Prostate gland (tissue), 2 donors: ENCODE results near the gene OAS2.

ENCODE experiments used
- POLR2A ChIP-seq: fragments of 450-650 bp; IDR thresholded peaks from one replicate; pipeline ENCODE4 v1.6.1; 2016; ENCODE audit warnings: antibody characterized with exemption, mild to moderate bottlenecking
- POLR2AphosphoS5 ChIP-seq: sonication (generic); formaldehyde crosslinking; IDR thresholded peaks from one replicate; pipeline ENCODE4 v1.6.1; 2017; ENCODE audit warnings: antibody characterized with exemption
- TF ChIP-seq, protein P1 (sequence below), 4 experiments: fragments of 200-600 bp in 2 of 4; fragments of 450-650 bp in 2 of 4; sonication (generic) in 2 of 4; IDR thresholded peaks; 1 replicate in 3 of 4; 2 replicates in 1 of 4; pipeline ENCODE4 v1.5.1; 2016 to 2019; ENCODE audit warnings: antibody characterized with exemption in 4 of 4, mild to moderate bottlenecking in 2 of 4, moderate library complexity in 2 of 4

DNA sequence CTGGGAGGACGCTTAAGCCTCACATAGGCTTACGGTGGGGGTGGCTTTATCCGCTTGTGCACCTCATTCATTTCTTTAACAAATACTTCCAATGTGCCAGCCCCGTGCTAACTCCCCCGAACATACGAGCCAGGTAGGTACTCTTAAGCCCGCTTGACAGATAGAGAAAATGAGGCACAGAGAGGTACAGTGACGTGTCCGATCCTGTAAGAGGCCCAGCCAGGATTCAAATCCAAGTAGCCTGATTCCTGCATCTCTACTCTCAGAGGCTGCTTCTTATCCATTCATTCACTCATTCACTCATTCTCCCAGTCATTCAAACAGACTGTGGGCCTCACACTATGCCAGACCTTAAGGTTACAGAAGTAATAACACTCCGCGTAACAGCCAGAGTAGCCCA, 39.6 kb upstream of the OAS2 start:
- TF ChIP-seq, protein P1, sequence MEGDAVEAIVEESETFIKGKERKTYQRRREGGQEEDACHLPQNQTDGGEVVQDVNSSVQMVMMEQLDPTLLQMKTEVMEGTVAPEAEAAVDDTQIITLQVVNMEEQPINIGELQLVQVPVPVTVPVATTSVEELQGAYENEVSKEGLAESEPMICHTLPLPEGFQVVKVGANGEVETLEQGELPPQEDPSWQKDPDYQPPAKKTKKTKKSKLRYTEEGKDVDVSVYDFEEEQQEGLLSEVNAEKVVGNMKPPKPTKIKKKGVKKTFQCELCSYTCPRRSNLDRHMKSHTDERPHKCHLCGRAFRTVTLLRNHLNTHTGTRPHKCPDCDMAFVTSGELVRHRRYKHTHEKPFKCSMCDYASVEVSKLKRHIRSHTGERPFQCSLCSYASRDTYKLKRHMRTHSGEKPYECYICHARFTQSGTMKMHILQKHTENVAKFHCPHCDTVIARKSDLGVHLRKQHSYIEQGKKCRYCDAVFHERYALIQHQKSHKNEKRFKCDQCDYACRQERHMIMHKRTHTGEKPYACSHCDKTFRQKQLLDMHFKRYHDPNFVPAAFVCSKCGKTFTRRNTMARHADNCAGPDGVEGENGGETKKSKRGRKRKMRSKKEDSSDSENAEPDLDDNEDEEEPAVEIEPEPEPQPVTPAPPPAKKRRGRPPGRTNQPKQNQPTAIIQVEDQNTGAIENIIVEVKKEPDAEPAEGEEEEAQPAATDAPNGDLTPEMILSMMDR (IDR thresholded peaks at IDR 0.05) = no peak
- no peak for TF ChIP-seq POLR2AphosphoS5
- no peak for TF ChIP-seq POLR2A
